ENCODE results near the gene GP1BB. TPM values are rescaled to one million over a fixed set of nuclear protein-coding genes. Genes with fewer than 3 reads are reported as not detected.

The GP1BB gene
- total RNA-seq, 1 donor from 2014 or later = 5.4 TPM

DNA sequence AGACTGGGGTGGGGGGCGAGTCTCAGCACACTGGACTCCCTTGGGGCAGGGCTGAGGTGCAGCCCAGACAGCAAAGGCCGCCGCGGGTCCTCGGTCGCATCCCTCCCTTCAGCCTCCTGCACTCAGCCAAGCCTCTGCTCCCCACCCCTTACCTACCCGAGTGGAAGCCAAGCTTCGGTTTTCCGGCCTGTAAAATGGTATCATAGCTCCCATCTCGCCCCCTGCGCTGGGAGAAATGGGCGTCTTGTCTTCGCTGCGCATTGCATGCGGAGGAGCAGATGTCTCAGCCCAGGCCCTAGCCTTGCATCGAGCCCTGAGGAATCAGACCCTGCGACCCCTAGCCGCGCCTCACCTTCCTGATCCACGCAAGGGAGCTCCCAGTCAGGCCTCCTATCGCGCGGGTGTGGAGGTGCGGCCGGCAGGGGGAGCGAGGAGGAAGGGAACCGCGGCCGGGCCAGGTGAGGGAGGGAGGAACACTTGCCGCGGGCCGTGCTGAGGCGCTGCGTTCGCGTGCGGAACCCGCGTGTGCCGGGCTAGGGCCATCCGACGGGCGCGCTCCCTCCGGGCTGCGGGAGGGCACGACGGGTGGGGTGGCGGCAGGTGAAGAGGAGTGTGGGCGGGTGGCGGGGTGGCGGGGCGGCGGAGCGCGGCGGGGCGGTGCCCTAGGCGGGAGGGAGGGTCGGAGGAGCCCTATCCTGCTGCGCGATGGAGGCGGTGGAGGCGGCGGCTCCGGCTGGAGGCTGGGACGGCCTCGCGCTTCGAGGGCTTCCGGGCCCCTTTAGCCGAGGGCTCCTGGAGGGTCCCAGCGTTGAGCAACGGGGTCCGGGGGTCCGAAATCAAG is 33.2 kb downstream of the GP1BB start:
- peak; percentile 67 for DNase-seq

DNA sequence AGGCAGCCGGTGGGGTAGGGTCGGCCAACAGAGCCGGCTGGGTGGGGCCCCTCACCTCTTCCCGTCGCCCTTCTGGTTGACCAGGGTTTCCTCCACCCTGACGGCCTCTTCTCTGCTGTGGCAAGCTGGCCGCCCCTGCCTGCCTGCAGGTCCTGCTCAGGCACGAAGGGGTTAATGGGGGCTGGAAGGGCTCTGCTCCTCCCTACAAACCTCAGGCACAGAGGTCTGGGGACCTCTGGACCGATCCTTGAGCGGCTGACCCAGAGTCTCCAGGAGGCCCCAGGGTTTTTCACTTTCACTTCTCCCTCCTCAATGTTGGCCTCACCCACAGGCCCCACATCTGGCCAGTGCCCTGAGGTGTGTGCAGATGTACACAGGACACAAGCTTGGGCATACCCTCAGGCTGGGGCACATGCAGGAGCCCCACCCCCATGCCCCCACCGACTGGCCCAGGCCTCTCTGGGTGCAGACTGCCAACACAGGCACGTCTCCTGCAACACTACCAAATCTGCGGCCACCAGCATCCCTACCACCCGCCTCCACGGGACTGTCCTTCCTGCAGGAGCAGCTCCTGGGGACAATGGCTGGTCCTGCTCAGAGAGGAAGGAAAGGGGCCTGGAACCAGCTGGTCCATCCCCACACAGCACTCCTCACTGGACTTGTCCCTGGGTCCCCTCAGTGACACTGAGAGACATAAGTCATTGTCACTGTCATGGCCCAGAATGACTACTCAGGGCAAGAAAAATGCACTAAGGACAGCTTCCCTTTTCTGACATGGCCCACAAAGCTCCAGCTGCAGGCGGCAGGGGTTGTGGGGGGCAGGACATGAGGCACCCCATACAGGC is 34.0 kb downstream of the GP1BB start:
- no peak for DNase-seq

DNA sequence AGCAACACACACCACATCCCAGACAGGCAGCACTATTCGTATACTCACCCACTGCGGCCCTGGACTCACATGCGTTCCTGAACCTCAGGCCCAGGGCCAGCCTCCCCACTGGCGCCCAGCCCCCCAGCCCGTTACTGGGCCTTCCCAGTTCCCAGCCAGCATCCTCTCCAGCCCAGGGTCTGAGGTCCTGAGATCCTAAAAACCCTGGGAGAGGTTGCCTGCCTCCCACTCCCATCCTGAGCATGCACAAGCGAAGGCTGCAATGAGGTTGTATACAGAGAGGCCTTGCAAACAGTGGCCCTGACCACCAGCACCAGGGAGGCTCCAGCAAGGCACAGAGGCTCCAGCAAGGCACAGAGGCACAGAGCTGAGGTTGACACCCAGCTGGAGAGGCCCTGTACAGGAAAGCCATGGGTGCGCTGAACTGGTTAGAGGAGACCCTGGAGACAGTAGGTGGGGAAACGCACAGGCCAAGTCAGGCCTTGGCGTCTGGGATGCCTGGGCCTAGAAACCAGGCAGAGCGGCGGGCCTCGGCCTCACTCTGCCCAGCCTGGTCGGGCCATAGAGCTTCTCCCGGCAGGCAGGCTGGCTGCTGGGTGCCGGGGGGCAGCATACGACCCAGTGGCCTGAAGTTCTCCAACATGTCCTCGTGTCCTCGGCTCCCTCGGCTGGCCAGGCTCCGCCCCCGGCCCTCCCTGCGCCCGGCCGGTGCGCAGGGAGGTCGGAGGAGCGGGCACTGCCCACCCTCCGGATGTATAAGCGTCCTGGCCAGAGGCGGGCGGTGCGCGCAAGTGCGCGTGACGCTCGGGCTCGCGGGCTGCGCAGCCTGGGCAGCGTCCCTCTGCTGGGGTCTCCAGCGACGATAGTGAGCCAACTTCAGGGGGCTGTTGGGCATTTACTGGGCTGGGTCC is 34.9 kb downstream of the GP1BB start:
- peak; percentile 45 for DNase-seq

DNA sequence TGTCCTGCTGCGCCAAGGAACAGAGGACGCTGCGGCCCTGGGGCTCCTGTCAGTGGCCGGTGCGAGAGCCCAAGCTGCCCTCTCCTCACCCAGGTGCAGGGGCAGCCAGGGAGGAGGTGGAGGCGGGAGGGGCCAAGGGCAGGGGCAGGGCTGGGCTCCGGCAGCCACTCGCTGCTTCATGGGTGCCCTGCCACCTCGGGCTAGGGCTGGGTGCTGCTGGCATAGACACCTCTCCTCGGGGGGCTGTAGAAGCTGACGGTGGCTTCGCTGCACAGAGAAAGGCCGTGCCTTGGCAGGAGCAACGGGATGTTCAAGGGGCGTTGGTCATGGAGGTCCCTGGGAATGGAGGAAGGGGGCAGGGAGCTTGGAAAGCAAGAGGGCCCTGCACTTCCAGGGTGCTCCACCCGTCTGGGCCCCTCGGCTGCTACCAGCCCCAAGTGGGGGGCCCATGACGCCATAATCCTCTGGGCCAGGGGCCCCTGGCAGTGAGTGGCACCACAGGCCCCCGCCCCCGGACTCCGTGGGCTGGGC is 35.6 kb downstream of the GP1BB start:
- DNase-seq = peak; percentile 23

DNA sequence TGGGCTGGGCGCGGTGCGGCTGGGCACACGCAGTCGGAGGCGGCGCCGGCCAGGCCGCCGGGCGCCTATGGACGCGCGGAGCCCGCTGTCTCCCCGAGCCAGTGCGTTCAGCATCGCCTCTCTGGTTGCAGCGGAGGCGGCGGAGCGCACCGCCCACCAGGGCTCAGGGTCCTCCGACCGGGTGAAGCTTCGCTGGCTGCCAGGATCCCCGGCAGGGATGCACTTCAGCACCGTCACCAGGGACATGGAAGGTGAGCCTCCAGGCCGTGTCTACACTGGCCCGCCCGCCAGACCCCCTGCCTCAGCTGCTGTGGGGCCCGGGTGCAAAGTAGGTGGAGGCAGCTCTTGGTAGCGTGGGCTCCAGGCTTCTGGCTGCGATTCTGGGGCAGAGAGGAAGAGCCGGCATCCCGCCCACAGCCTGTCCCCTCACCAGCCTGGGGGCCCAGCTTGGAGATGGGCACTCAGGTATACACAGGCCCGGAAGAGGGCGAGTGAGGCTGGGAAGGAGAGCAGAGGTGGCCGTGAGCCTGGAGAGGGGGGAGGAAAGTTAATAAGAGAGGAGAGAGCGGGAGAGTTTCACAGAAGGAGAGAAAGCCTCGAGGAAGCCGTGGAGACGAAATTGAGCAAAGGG is 36.2 kb downstream of the GP1BB start:
- peak; percentile 60 for DNase-seq

DNA sequence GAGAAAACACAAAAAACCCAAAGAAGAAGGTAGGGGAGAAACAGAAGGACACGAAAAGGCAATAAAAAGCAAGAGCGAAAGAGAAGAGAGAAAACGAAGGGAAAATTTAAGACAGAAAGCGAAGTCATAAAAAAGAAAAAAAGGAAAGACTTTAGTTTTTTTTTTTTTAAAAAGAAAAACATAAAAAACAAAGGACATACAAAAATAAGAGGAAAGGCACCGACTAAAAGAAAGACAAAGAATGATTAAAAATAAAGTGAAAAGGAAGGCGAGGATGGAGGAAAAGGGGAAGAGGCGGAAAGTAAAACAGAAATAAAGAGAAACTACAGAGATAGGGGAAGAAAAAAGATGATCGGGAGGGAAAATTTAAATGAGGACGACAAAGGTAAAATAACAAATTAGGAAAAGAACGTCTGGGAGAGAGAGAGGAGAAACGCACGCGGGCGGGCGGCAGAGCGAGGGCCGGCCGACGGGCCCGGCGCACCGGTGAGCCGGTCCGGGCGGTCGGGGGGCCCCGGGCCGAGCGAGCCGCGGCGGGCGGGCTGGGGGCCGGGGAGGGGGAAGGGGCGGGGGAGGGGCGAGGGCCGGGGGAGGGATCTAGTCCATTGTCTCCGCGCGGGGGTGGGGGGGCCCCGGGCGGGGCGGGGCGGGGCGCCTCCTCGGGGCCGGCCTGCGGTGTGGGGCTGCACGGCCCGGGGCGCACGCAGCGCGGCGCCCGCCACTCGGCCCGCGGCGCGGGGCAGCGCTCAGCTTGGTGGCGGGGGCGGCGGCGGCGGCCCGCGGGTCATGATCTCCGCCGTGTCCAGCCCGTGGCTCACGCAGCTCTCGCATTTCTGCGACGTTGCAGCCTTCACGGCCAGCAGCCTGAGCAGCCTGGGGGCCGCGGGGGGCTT is 37.0 kb downstream of the GP1BB start, which contains the start of gene TBX1:
TBX1 (plus strand) TSS at position 721 of the 893 bp plus-strand sequence; CDS start at position 787, 66 bp downstream.
- DNase-seq = peak; percentile 39

DNA sequence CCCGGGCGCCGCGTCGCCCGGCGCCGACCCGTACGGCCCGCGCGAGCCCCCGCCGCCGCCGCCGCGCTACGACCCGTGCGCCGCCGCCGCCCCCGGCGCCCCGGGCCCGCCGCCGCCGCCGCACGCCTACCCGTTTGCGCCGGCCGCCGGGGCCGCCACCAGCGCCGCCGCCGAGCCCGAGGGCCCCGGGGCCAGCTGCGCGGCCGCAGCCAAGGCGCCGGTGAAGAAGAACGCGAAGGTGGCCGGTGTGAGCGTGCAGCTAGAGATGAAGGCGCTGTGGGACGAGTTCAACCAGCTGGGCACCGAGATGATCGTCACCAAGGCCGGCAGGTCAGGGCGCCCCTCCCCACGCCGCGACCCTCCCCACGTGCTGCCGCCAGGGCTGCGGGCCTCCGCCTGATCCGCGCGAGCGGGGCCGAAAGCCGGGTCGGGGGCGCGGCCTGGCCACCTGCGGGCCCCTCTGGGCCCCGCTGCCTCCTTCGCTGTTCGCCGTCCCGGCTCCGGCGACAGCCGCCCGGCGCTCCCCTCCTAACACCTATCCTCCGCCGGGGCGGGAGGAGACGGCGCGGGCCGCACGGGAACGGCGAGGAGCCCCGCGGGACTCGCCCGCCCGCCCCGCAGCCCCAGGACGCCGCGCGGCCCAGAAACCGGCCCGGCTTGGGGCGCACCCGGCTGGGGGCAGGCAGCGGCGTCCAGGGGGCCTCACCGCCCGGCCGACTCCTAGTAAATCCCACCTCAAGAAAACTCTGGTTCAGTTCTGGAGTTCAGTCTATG is 37.8 kb downstream of the GP1BB start:
- peak; percentile 31 for DNase-seq

DNA sequence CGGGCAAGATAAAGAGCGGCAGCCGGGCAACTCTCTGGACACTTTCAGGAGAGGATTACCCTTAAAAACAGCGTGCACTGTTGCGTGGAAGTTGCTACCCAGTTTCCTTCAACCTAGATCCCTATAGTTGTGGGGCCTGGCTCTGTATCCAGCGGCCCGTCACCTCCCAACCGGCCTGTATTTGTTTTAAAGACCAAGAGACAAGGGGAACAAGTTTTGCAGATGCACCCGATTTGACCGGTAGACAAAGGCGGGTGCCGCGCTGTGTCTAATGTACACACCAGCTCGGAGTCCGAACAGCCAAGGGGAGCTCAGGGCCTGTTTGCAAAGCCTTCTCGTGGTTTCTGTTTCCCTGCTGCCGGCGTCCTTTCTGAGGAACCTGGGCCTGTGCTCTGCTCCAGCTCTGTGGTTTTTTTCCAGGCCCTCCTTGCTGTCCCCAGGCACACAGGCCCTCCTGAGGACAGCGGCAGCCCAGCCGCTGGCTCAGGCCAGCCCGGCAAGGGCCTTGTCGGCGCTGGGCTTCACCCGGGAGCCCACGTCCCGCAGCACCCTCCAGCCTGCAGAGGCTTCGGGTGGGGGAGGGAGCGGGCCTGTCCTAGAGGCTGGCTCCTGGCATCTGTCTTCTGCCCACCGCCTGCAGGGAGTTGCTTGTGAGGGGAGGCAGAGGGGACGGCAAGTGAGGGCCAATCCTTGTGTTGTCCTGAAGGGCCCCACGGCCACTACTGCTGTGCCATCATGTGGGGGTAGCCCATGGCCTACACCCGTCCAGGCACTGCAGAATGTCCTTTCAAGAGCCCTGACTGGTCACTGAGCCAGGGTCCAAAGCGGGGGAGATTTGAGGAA is 38.6 kb downstream of the GP1BB start:
- DNase-seq = peak; percentile 61

DNA sequence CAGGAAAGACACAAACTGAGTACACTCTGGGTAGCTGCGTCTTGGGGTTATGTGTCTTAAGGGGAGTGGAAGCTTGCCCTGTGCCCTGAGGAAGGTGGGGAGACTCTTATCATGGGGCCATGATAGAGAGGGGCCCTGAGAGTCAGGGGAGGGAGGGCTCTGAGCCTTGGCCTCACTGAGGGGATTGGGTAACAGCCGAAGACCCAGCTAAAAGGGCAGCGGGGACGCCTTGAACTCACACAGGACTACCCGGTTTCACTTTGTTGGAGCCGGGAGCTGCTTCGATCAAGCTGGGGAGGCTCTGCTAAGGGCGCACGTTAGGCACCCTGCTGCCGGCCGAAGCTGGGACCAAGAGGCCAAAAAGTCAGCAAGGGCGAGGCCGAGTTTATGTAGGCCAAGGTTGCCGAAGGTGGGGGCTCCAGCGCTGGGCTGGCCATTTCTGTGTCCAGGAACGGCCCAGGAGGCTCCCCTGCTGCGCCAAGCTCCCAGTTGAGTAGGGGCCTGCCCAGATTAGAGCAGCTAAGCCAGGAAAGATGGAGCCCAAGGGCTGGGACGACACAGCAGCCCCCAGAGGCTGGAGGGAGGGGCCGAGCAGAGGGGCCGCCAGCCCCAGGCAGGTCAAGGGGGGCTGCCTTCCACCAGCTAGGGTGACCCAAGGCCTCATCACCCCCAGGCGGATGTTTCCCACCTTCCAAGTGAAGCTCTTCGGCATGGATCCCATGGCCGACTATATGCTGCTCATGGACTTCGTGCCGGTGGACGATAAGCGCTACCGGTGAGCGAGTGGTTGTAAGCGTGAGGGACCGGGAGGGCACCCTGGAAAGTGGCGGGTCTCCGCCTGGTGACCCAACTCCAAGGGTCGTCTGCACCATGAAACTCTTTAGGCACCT is 39.5 kb downstream of the GP1BB start:
- DNase-seq = peak; percentile 58

DNA sequence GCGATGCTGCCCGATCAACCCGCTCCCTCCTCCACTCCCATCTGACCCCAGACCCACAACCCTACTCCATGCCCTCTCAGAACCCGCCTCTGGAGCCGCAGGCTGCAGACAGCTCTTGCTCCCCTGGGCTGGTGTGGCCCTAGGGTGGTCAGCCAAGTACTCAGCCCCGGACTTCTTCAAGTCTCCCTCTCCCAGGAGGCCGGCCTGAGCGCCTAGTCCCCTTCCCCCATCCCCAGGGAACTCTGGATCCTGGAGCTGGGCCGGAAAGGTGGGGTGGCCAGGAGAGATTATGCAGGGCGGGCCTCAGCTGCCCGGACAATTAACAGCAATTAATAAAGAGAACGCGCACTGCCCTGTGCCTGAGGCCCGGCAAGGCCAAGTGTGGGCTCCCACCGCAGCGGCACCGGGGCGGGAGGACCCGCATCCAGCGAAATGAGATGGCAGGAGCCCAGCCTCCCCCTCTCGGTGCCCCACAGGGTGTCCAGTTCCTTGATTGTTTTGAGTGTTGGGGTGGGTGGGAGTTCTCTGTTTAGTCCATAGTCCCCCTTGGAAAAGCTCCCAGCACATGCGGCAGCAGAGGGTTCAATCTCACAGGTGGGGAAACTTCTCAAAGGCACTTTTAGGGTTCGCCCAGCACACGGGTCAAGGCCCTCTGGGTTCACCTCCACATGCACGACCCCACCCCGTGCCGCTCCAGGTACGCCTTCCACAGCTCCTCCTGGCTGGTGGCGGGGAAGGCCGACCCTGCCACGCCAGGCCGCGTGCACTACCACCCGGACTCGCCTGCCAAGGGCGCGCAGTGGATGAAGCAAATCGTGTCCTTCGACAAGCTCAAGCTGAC is 40.3 kb downstream of the GP1BB start:
- no peak for DNase-seq

DNA sequence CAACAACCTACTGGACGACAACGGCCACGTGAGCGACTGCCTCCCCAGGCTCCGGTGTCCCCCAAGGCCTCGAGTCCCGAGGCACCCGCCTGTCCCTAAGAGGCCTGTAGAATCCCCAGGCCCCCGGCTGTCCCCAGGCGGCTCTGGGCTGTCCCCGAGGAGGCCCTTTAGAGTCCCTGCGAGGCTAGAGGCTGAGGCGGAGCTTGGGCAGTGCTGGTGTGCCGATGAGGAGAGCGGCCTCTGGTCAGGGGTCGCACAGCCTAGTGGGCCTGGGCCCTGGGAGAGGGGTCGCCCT is 40.9 kb downstream of the GP1BB start:
- DNase-seq = no peak

DNA sequence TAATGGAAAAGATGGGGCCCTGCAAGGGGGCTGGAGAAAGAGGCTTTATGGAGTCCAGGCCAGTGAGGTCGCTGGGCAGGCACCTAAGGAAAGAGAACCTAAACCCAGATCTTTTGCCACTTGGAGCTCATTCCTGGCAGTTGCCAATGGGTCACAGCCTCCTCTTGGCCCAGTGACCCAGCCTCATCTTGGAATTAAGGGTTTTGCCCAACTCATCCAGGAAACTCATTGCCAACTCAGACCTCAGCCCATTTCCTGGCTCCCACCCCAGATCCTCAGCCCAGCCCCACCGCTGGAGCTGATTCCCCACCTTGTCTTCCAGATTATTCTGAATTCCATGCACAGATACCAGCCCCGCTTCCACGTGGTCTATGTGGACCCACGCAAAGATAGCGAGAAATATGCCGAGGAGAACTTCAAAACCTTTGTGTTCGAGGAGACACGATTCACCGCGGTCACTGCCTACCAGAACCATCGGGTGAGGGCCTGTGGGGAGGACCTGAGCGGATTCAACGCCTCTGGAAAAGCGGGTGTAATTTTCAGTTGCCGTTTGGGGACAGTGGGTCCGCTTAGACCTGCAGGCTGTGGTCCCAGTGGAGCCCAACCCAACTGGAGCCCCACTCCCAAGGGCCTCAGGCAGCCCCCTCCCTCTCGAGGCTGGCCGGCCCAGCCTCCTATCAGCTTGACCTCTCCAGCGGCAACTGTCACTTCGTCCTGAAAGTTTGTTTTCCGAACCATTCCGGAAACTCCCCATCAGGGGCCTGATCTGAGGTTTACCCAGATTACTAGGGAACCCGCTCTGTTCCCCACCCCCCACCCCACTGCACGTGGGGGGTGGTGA is 41.5 kb downstream of the GP1BB start:
- no peak for DNase-seq

DNA sequence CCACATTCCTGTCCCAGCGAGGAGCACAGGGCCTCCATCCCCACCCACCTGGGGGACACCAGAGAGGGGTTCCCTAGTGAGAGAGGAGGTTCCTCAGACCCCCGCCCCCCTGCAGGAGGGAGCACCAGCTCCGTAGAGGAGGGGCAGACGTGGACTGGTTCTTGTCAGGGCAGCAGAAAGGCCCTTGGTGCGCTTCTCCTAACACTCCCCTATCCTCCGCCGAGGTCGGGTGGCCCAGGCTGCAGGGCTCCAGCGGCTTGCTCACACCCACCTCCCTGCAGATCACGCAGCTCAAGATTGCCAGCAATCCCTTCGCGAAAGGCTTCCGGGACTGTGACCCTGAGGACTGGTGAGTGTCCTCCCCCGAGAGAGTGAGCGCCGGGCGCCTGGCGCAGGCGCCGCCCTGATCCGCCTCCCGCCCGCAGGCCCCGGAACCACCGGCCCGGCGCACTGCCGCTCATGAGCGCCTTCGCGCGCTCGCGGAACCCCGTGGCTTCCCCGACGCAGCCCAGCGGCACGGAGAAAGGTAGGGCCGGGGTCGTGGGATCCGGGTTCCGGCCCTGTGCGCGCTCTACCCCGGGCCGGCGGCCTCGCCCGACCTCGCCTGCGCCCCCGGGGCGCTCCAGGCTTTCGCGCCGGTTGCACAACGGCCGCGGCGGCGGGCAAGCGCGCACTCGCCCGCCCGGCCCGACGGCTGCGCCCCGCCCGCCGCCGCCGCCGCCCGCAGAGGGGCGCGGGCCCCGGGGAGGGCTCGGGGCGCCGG is 42.3 kb downstream of the GP1BB start:
- DNase-seq = no peak

DNA sequence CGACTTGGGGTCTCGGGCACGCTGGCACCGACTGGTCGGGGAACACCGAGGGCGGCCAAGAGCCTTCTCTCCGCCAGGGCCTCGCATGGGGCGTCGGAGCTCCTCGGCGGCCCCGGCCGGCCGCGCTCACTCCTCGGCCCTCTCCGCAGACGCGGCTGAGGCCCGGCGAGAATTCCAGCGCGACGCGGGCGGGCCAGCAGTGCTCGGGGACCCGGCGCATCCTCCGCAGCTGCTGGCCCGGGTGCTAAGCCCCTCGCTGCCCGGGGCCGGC is 42.8 kb downstream of the GP1BB start:
- DNase-seq = no peak

Measured in dermis blood vessel endothelial cell (primary cell).